ENCODE data around the gene ZNF24.

ZNF24 gene

DNA sequence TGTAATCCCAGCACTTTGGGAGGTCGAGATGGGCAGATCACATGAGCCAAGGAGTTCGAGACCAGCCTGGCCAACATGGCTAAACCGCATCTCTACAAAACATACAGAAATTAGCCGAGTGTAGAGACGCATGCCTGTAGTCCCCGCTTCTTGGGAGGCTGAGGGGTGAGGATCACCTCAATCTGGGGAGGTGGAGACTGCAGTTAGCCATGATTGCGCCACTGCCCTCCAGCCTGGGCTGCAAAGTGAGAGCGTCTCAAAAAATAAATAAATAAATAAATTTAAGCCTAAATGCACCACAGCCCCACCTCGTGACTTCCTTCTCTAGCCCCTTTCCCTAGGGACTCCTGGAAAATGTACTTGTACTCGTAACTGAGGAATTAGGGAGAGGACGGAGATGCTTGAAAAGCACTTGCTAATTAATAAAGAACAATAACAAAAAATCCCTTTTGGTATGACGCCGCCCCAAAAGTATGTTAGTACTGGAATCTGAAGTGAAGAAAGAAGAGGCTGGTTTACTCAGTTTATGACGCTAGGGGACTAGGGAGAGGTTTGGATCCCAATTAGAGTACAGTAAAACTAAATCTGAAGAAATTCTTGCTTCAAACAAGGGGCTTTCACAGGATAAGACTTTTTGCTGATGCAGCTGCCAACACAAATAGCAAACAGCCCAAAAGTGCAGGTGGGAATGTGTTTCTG is 33.8 kb upstream of the ZNF24 start:
- Histone ChIP-seq H3K4me1 (ENCODE audit: control insufficient read depth, insufficient read depth, low read length, unreplicated experiment) (no peaks in the 10 kb centered on the region), H3K4me3 (ENCODE audit: low read depth, low read length) (no peak overlapping the region; the same call in 1 of the 2 replicates), H3K36me3 (ENCODE audit: insufficient read depth, low read length) (no peaks in the 10 kb centered on the region), H3K79me2 (ENCODE audit: control insufficient read depth, insufficient read depth, low read length, unreplicated experiment) (no peaks in the 10 kb centered on the region), H2AFZ (ENCODE audit: low read length, unreplicated experiment) (no peak overlapping the region), H3K27me3 (ENCODE audit: insufficient read depth, low read length) (no peaks in the 10 kb centered on the region), H3K27ac (ENCODE audit: low read depth, low read length) (no peak overlapping the region)

GRCh38 chr18:35376742-35377695 is 32.8 kb upstream of the ZNF24 start, which contains the start of gene ZNF396:
ZNF396 (minus strand) TSS chr18:35377337; CDS start chr18:35374292, 3,045 bp downstream.
- Histone ChIP-seq H3K27ac (ENCODE audit: low read depth, low read length) (no peak within 1 kb of the TSS), H3K4me1 (ENCODE audit: control insufficient read depth, insufficient read depth, low read length, unreplicated experiment) (no peaks in the 10 kb centered on the region), H3K36me3 (ENCODE audit: insufficient read depth, low read length) (no peaks in the 10 kb centered on the region), H3K27me3 (ENCODE audit: insufficient read depth, low read length) (no peaks in the 10 kb centered on the region), H2AFZ (ENCODE audit: low read length, unreplicated experiment) (peak within 1 kb of the TSS; percentile 96), H3K79me2 (ENCODE audit: control insufficient read depth, insufficient read depth, low read length, unreplicated experiment) (no peaks in the 10 kb centered on the region), H3K4me3 (ENCODE audit: low read depth, low read length) (peak within 1 kb of the TSS; percentile 84)

- Histone ChIP-seq H3K36me3 (ENCODE audit: insufficient read depth, low read length) (no peaks in the 10 kb centered on the region), H3K27ac (ENCODE audit: low read depth, low read length) (no peak overlapping the region), H3K79me2 (ENCODE audit: control insufficient read depth, insufficient read depth, low read length, unreplicated experiment) (no peaks in the 10 kb centered on the region), H3K4me1 (ENCODE audit: control insufficient read depth, insufficient read depth, low read length, unreplicated experiment) (no peaks in the 10 kb centered on the region), H3K27me3 (ENCODE audit: insufficient read depth, low read length) (no peaks in the 10 kb centered on the region), H2AFZ (ENCODE audit: low read length, unreplicated experiment) (peak overlapping the region; percentile 96), H3K4me3 (ENCODE audit: low read depth, low read length) (peak overlapping the region; percentile 84)
Measured at GRCh38 chr18:35376393-35376741, 32.1 kb upstream of the ZNF24 start.

DNA sequence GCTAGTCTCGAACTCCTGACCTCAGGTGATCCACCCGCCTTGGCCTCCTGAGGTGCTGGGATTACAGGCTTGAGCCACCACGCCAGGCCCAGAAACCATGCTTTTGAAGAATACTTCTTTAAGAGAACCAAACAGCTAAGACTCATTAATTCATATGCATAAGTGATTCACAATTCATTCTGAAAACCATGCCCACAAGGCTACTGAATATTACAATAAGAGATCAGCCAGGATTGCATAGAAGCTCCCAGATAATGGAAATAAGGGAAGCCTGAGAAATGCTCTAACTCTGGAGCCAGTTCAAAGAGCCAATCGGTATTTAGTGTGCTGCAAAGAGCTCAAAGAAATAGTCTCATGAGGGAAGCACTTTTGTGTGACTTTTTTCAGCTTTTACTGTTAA is 30.5 kb upstream of the ZNF24 start:
- H3K4me3 ChIP-seq (ENCODE audit: low read depth, low read length): no peak overlapping the region
- H2AFZ ChIP-seq (ENCODE audit: low read length, unreplicated experiment): no peak overlapping the region
- H3K79me2 ChIP-seq (ENCODE audit: control insufficient read depth, insufficient read depth, low read length, unreplicated experiment): no peaks in the 10 kb centered on the region
- H3K36me3 ChIP-seq (ENCODE audit: insufficient read depth, low read length): no peaks in the 10 kb centered on the region
- H3K4me1 ChIP-seq (ENCODE audit: control insufficient read depth, insufficient read depth, low read length, unreplicated experiment): no peaks in the 10 kb centered on the region
- no peaks in the 10 kb centered on the region for H3K27me3 ChIP-seq (ENCODE audit: insufficient read depth, low read length)
- H3K27ac ChIP-seq (ENCODE audit: low read depth, low read length): no peak overlapping the region

GRCh38 chr18:35371412-35372195 is 27.4 kb upstream of the ZNF24 start:
- Histone ChIP-seq H3K79me2 (ENCODE audit: control insufficient read depth, insufficient read depth, low read length, unreplicated experiment) (no peaks in the 10 kb centered on the region), H3K36me3 (ENCODE audit: insufficient read depth, low read length) (no peaks in the 10 kb centered on the region), H3K27me3 (ENCODE audit: insufficient read depth, low read length) (no peaks in the 10 kb centered on the region), H3K4me1 (ENCODE audit: control insufficient read depth, insufficient read depth, low read length, unreplicated experiment) (no peaks in the 10 kb centered on the region), H3K27ac (ENCODE audit: low read depth, low read length) (no peak overlapping the region), H2AFZ (ENCODE audit: low read length, unreplicated experiment) (no peak overlapping the region), H3K4me3 (ENCODE audit: low read depth, low read length) (no peak overlapping the region)

DNA sequence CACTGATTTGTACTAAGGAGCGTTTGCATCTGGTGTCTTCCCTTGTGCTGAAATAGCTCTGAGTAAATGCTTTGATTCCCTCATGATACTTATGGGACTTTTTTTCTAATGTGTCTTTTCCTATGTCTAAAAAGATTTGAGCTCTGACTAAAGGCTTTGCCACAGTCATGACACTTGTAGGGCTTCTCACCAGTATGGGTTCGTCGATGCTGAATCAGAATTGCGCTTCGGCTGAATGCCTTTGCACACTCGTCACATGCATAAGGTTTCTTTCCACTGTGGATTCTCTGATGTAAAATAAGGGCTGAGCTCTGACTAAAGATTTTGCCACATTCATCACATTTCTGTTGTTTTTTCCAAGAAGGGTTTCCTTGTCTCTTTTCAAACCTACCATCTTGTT is 24.9 kb upstream of the ZNF24 start:
- Histone ChIP-seq H3K27ac (ENCODE audit: low read depth, low read length) (no peak overlapping the region), H3K4me1 (ENCODE audit: control insufficient read depth, insufficient read depth, low read length, unreplicated experiment) (no peaks in the 10 kb centered on the region), H3K79me2 (ENCODE audit: control insufficient read depth, insufficient read depth, low read length, unreplicated experiment) (no peaks in the 10 kb centered on the region), H3K27me3 (ENCODE audit: insufficient read depth, low read length) (no peaks in the 10 kb centered on the region), H3K4me3 (ENCODE audit: low read depth, low read length) (no peak overlapping the region), H2AFZ (ENCODE audit: low read length, unreplicated experiment) (no peak overlapping the region), H3K36me3 (ENCODE audit: insufficient read depth, low read length) (no peaks in the 10 kb centered on the region)

DNA sequence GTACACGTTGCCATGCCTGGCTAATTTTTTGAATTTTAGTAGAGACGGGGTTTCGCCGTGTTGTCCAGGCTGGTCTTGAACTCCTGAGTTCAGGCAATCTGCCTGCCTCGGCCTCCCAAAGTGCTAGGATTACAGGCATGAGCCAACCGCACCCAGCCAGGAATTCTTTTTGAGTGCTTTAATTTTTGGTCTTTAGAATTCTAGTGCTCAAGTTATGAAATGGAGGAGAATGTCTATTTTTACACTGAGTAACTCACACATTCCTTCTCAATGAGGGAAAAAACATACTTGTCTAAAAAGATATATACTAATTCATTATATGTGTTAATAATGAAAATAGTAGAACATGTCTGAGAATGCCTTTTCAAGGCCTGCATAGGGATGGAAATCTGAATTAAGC is 24.4 kb upstream of the ZNF24 start:
- H3K4me3 ChIP-seq (ENCODE audit: low read depth, low read length): no peak overlapping the region
- H3K36me3 ChIP-seq (ENCODE audit: insufficient read depth, low read length): no peaks in the 10 kb centered on the region
- H3K27ac ChIP-seq (ENCODE audit: low read depth, low read length): no peak overlapping the region
- no peaks in the 10 kb centered on the region for H3K4me1 ChIP-seq (ENCODE audit: control insufficient read depth, insufficient read depth, low read length, unreplicated experiment)
- no peaks in the 10 kb centered on the region for H3K79me2 ChIP-seq (ENCODE audit: control insufficient read depth, insufficient read depth, low read length, unreplicated experiment)
- H3K27me3 ChIP-seq (ENCODE audit: insufficient read depth, low read length): no peaks in the 10 kb centered on the region
- no peak overlapping the region for H2AFZ ChIP-seq (ENCODE audit: low read length, unreplicated experiment)

- H3K4me1 ChIP-seq (ENCODE audit: control insufficient read depth, insufficient read depth, low read length, unreplicated experiment): no peaks in the 10 kb centered on the region
- no peak overlapping the region for H3K27ac ChIP-seq (ENCODE audit: low read depth, low read length)
Measured at GRCh38 chr18:35362531-35362930, 18.3 kb upstream of the ZNF24 start.

DNA sequence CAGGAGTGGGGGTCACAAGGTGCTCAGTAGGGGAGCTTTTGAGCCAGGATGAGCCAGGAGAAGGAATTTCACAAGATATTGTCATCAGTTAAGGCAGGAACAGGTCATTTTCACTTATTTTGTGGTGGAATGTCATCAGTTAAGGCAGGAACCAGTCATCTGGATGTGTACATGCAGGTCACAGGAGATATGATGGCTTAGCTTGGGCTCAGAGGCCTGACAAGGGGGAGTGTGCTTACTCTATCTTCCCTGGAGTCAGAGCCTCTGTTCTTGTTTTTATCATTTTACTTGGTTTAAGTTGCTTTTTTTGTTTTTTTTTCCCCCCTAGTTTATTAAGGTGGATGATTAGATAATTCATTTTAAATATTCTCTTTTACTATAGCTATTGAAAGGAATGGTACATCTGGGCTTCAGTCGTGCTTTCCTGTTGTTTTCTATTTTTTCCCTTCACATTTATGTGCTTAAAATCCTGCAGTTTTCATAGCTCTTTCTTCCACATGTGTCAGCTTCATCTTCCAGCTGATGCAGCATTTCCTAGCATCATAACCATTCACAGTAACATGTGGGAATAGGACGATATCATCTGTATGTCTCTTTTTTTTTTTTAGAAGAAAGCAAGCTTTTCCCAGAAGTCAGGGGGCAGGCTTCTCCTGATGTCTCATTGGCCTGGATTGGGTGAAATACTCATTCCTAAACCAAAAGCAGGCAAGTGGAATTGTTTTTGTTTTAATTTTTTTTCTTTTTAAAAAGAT is 17.5 kb upstream of the ZNF24 start:
- H3K27me3 ChIP-seq (ENCODE audit: insufficient read depth, low read length): no peaks in the 10 kb centered on the region
- no peaks in the 10 kb centered on the region for H3K79me2 ChIP-seq (ENCODE audit: control insufficient read depth, insufficient read depth, low read length, unreplicated experiment)
- no peak overlapping the region for H3K27ac ChIP-seq (ENCODE audit: low read depth, low read length)
- H2AFZ ChIP-seq (ENCODE audit: low read length, unreplicated experiment): no peak overlapping the region
- H3K4me3 ChIP-seq (ENCODE audit: low read depth, low read length): no peak overlapping the region
- H3K36me3 ChIP-seq (ENCODE audit: insufficient read depth, low read length): no peaks in the 10 kb centered on the region
- no peaks in the 10 kb centered on the region for H3K4me1 ChIP-seq (ENCODE audit: control insufficient read depth, insufficient read depth, low read length, unreplicated experiment)

More at GRCh38 chr18:35362531-35362930, 18.3 kb upstream of the ZNF24 start:
- Histone ChIP-seq H3K4me3 (ENCODE audit: low read depth, low read length) (no peak overlapping the region), H3K79me2 (ENCODE audit: control insufficient read depth, insufficient read depth, low read length, unreplicated experiment) (no peaks in the 10 kb centered on the region), H3K36me3 (ENCODE audit: insufficient read depth, low read length) (no peaks in the 10 kb centered on the region), H2AFZ (ENCODE audit: low read length, unreplicated experiment) (no peak overlapping the region), H3K27me3 (ENCODE audit: insufficient read depth, low read length) (no peaks in the 10 kb centered on the region)

- Histone ChIP-seq H3K79me2 (ENCODE audit: control insufficient read depth, insufficient read depth, low read length, unreplicated experiment) (no peaks in the 10 kb centered on the region), H2AFZ (ENCODE audit: low read length, unreplicated experiment) (peak overlapping the region; percentile 83), H3K27me3 (ENCODE audit: insufficient read depth, low read length) (no peaks in the 10 kb centered on the region), H3K4me3 (ENCODE audit: low read depth, low read length) (peak overlapping the region; percentile 46; the same call in 1 of the 2 replicates), H3K4me1 (ENCODE audit: control insufficient read depth, insufficient read depth, low read length, unreplicated experiment) (no peaks in the 10 kb centered on the region), H3K27ac (ENCODE audit: low read depth, low read length) (no peak overlapping the region), H3K36me3 (ENCODE audit: insufficient read depth, low read length) (no peaks in the 10 kb centered on the region)
Measured at GRCh38 chr18:35355140-35355618, 11.0 kb upstream of the ZNF24 start.
